ENCODE results near the gene NUP214.

DNA sequence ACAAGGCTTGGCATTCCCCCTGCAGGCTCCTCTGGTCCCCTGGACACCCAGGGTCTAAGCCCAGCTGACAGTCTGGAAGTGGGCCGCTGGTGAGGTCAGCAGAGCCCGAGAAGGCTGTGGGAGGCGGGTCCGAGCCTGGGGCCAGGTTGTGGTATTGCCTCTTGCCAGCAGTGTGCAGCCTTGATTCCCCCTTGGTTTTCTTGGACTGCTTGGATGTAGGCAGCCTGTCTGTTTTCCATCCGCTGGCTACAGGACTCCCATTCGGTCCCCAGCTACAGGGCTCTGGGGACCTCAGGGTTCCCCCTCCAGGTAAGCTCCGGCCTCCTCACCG lies 27.5 kb upstream of the NUP214 start:
- TF ChIP-seq, protein P1, sequence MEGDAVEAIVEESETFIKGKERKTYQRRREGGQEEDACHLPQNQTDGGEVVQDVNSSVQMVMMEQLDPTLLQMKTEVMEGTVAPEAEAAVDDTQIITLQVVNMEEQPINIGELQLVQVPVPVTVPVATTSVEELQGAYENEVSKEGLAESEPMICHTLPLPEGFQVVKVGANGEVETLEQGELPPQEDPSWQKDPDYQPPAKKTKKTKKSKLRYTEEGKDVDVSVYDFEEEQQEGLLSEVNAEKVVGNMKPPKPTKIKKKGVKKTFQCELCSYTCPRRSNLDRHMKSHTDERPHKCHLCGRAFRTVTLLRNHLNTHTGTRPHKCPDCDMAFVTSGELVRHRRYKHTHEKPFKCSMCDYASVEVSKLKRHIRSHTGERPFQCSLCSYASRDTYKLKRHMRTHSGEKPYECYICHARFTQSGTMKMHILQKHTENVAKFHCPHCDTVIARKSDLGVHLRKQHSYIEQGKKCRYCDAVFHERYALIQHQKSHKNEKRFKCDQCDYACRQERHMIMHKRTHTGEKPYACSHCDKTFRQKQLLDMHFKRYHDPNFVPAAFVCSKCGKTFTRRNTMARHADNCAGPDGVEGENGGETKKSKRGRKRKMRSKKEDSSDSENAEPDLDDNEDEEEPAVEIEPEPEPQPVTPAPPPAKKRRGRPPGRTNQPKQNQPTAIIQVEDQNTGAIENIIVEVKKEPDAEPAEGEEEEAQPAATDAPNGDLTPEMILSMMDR (IDR thresholded peaks at IDR 0.05): no peak
- TF ChIP-seq ZFX (IDR thresholded peaks at IDR 0.05; ENCODE audit: borderline replicate concordance): no peak
